ENCODE data around the gene PRKCB.

PRKCB gene

DNA sequence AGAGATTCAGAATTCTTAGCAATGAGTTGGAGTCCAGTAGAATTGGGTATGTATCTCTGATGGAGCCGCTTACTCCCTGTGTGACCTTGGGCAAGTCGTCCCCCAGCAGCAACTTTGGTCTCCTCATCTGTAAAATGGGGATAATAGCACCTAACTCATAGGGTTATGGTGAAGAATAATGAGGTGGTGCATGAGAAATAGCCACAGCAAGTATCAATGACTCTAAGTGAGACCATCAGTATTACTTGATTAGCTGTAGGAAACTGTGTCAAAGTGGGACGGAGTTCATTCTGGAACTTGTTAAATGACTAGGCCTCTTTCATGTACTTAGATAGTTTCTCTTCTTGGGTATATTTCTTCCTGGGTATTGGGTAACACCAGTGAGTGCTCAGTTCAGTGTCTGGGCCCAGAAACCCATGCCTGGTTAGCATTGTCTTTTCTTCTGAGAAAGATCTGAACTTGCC lies 6.4 kb downstream of the PRKCB start:
- H4K20me1 ChIP-seq (ENCODE audit: low read depth, low read length), result no peaks in the 10 kb centered on the region
- H3K9ac ChIP-seq (ENCODE audit: low read length), result no peak overlapping the region

DNA sequence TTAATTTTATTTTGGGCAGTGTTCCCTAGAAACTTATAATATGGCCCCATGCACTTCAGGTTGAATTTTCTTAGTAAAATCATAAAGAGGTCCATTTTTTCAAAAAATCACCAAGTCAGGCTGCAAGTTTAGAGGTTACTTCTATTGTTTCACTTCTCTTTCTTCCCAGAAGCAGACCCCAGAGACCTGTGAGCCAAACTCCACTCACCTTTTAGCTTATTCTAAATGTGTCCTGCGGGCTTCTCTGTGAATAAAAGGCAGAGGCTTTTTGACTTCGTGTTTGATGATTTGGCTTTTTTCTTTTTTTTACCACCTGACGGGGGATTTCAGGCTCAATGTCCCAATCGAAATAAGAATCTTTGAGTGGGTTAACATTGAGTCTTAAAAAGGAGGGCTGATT lies 7.4 kb downstream of the PRKCB start:
- Histone ChIP-seq H3K36me3 (ENCODE audit: low read length) (no peaks in the 10 kb centered on the region), H3K79me2 (ENCODE audit: insufficient read depth, low read length) (no peaks in the 10 kb centered on the region), H3K9me3 (ENCODE audit: insufficient read depth, low read length) (no peaks in the 10 kb centered on the region), H3K4me2 (ENCODE audit: low read depth, low read length, poor library complexity, severe bottlenecking) (peak overlapping the region; percentile 46), H2AFZ (ENCODE audit: low read depth, low read length, severe bottlenecking) (no peak overlapping the region), H3K9me2 (replicated peaks; ENCODE audit: insufficient read depth, low read length) (no peaks in the 10 kb centered on the region), H3K9ac (ENCODE audit: low read length) (no peak overlapping the region), H3K27me3 (ENCODE audit: low read length) (no peaks in the 10 kb centered on the region), H3K4me3 (ENCODE audit: insufficient read depth, low read length, poor library complexity, severe bottlenecking) (no peak overlapping the region), H4K20me1 (ENCODE audit: low read depth, low read length) (no peaks in the 10 kb centered on the region), H3K27ac (ENCODE audit: low read depth, low read length) (peak overlapping the region; percentile 41), H3F3A (ENCODE audit: insufficient read depth) (peaks cover 4% of the 10 kb centered on the region)
- TF ChIP-seq EZH2phosphoT487 (conservative IDR thresholded peaks at IDR 0.05; ENCODE audit: low read length), result no peak
- TF ChIP-seq CTCF (IDR thresholded peaks at IDR 0.05; ENCODE audit: insufficient read depth, low read length, poor library complexity, severe bottlenecking), result no peak

More for the DNA sequence above, 6.4 kb downstream of the PRKCB start:
- no peaks in the 10 kb centered on the region for H3K9me3 ChIP-seq (ENCODE audit: insufficient read depth, low read length)
- H3K27me3 ChIP-seq (ENCODE audit: low read length), result no peaks in the 10 kb centered on the region
- no peaks in the 10 kb centered on the region for H3K36me3 ChIP-seq (ENCODE audit: low read length)
- no peak for TF ChIP-seq CTCF (IDR thresholded peaks at IDR 0.05; ENCODE audit: insufficient read depth, low read length, poor library complexity, severe bottlenecking)
- no peak for TF ChIP-seq EZH2phosphoT487 (conservative IDR thresholded peaks at IDR 0.05; ENCODE audit: low read length)
- peaks cover 4% of the 10 kb centered on the region for H3F3A ChIP-seq (ENCODE audit: insufficient read depth)
- H3K27ac ChIP-seq (ENCODE audit: low read depth, low read length), result no peak overlapping the region
- H3K4me3 ChIP-seq (ENCODE audit: insufficient read depth, low read length, poor library complexity, severe bottlenecking), result no peak overlapping the region
- H3K79me2 ChIP-seq (ENCODE audit: insufficient read depth, low read length), result no peaks in the 10 kb centered on the region
- no peak overlapping the region for H3K4me2 ChIP-seq (ENCODE audit: low read depth, low read length, poor library complexity, severe bottlenecking)
- H3K9me2 ChIP-seq (replicated peaks; ENCODE audit: insufficient read depth, low read length), result no peaks in the 10 kb centered on the region
- H2AFZ ChIP-seq (ENCODE audit: low read depth, low read length, severe bottlenecking), result no peak overlapping the region

- Histone ChIP-seq H3K4me2 (ENCODE audit: low read depth, low read length, poor library complexity, severe bottlenecking) (no peak overlapping the region), H3K36me3 (ENCODE audit: low read length) (0 out of 2 replicates have a peak, but pooled peaks cover 3% of the 10 kb centered on the region), H3K9me3 (ENCODE audit: insufficient read depth, low read length) (no peaks in the 10 kb centered on the region), H3K9me2 (replicated peaks; ENCODE audit: insufficient read depth, low read length) (no peaks in the 10 kb centered on the region), H3K9ac (ENCODE audit: low read length) (no peak overlapping the region), H4K20me1 (ENCODE audit: low read depth, low read length) (no peaks in the 10 kb centered on the region), H3K27ac (ENCODE audit: low read depth, low read length) (no peak overlapping the region), H3F3A (ENCODE audit: insufficient read depth) (peaks cover 4% of the 10 kb centered on the region), H2AFZ (ENCODE audit: low read depth, low read length, severe bottlenecking) (no peak overlapping the region), H3K27me3 (ENCODE audit: low read length) (no peaks in the 10 kb centered on the region), H3K4me3 (ENCODE audit: insufficient read depth, low read length, poor library complexity, severe bottlenecking) (no peak overlapping the region), H3K79me2 (ENCODE audit: insufficient read depth, low read length) (no peaks in the 10 kb centered on the region)
- TF ChIP-seq EZH2phosphoT487 (conservative IDR thresholded peaks at IDR 0.05; ENCODE audit: low read length), result no peak
- TF ChIP-seq CTCF (IDR thresholded peaks at IDR 0.05; ENCODE audit: insufficient read depth, low read length, poor library complexity, severe bottlenecking), result no peak
Observed at GRCh38 chr16:23847251-23847650, 11.5 kb downstream of the PRKCB start.

Data from SU-DHL-6 (cell line).